ENCODE results near the gene OR7C1.

DNA sequence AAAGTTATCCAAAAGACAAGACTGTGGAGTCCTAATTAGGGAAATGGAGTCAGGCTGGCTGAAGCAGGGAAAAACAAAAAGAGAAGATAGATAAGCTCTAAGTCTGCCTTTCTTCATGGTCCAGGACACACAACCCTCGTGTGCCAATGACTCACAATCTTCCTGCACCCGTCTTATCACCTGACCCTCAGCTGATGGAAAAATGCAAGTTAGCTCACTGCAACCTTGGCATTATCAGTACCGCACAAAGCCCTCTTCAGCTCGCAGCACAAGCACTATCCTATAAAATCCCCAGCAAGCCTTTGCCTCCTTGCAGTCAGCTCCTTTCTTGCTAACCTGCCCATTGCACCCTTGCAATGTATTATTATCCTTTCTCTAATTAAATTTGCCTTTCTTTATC, 4.3 kb downstream of the OR7C1 start:
- TF ChIP-seq, protein P1, sequence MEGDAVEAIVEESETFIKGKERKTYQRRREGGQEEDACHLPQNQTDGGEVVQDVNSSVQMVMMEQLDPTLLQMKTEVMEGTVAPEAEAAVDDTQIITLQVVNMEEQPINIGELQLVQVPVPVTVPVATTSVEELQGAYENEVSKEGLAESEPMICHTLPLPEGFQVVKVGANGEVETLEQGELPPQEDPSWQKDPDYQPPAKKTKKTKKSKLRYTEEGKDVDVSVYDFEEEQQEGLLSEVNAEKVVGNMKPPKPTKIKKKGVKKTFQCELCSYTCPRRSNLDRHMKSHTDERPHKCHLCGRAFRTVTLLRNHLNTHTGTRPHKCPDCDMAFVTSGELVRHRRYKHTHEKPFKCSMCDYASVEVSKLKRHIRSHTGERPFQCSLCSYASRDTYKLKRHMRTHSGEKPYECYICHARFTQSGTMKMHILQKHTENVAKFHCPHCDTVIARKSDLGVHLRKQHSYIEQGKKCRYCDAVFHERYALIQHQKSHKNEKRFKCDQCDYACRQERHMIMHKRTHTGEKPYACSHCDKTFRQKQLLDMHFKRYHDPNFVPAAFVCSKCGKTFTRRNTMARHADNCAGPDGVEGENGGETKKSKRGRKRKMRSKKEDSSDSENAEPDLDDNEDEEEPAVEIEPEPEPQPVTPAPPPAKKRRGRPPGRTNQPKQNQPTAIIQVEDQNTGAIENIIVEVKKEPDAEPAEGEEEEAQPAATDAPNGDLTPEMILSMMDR (IDR thresholded peaks at IDR 0.05): no peak
- no peak for TF ChIP-seq POLR2A (IDR thresholded peaks at IDR 0.05)

All from heart left ventricle (tissue), 13 donors.